ENCODE results near the gene PLEKHG5.
"Not testable (repeated sequence)": the region's sequence is repeated elsewhere in the genome, so short reads cannot be mapped to it uniquely, and the experiment has no call there.

PLEKHG5 gene

DNA sequence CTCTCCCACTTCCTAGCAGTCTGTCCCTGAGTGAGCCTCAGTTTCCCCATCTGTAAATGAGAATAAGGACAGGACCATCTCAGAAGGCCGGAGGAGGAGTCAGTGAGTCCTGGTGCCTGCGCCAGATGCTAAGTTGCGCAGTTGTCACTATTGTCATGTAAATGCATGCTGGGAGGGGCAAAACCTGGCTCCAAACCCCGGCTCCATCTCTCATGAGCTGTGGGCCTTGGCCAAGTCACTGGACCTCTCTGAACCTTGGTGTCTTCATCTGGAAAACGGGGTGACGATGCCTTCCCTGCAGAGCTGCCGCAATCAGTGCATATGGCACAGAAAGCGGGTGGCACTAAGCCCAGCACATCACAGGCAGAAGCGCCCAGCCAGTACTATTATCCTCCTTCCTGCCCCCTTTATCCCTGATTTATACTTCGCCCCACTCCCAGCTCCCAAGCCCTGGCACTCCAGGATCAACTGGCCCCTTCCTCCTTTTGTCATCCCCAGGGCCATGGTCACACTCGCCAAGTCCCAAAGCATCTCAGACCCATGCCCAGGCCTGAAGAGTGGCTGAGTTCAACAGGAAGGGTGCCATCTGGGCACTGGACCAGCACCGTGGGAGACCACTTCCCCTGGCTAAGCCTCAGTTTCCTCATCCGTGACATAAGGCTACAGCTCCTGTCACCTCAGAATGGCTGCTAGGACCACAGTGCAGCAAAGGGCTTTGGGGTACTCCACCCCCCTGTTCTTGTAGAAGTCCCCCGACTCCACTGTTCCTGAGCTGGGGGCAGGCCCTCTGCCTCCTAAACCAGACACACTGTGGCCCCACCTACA is 4.3 kb upstream of the PLEKHG5 start:
- no peak for DNase-seq

GRCh38 chr1:6495041-6495441 is 3.6 kb upstream of the PLEKHG5 start:
- DNase-seq = no peak

GRCh38 chr1:6494627-6495026 is 3.2 kb upstream of the PLEKHG5 start:
- DNase-seq = no peak

DNA sequence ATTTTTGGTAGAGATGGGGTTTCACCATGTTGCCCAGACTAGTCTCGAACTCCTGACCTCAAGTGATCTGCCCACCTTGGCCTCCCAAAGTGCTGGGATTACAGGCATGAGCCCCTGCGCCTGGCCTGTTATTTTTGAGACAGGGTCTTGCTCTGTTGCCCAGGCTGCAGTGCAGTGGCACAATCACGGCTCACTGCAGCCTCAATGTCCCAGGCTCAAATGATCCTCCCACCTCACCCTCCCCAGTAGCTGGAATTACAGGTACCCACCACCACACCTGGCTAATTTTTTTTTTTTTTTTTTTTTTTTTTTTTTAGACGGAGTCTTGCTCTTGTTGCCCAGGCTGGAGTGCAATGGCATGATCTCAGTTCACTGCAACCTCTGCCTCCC is 2.4 kb upstream of the PLEKHG5 start:
- not testable (repeated sequence) for DNase-seq

GRCh38 chr1:6491966-6492365 is 499 bp upstream of the PLEKHG5 start:
- DNase-seq = no peak

- DNase-seq = peak in 1 of 2 experiments; percentile 30
Measured at GRCh38 chr1:6491081-6491449, 402 bp downstream of the PLEKHG5 start.

- peak; percentile 71 to 81 for DNase-seq
Measured at GRCh38 chr1:6490181-6491080, 1.0 kb downstream of the PLEKHG5 start.

- DNase-seq = peak; percentile 85 to 89
Measured at GRCh38 chr1:6489799-6490180, 1.7 kb downstream of the PLEKHG5 start.

- DNase-seq = no peak
Measured at GRCh38 chr1:6489383-6489765, 2.1 kb downstream of the PLEKHG5 start.

- DNase-seq = no peak
Measured at GRCh38 chr1:6488602-6489382, 2.7 kb downstream of the PLEKHG5 start.

GRCh38 chr1:6487804-6488484 is 3.5 kb downstream of the PLEKHG5 start:
- no peak for DNase-seq

- peak; percentile 92 to 94 for DNase-seq
Measured at GRCh38 chr1:6486433-6487011, 4.9 kb downstream of the PLEKHG5 start.

GRCh38 chr1:6485168-6486101 is 6.0 kb downstream of the PLEKHG5 start:
- no peak for DNase-seq

DNA sequence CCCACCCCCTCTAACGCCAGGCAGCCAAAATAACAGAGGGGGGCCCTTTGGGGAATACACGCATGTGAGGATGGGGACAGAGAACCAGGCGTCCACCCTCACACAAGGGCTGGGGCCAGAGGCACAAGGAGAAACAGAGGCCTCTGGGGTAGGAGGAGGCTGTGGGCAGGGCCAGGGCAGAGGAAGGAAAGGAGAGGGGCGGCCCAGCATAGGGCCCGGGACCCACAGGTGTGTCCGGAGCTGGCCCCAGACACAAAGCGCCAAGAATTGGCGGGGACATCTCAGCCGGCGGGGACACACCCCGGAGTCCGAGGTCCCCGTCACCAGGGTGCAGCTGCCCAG is 6.7 kb downstream of the PLEKHG5 start:
- DNase-seq = no peak

GRCh38 chr1:6483761-6484117 is 7.7 kb downstream of the PLEKHG5 start:
- DNase-seq = no peak

- DNase-seq = no peak
Measured at GRCh38 chr1:6483017-6483760, 8.3 kb downstream of the PLEKHG5 start.

DNA sequence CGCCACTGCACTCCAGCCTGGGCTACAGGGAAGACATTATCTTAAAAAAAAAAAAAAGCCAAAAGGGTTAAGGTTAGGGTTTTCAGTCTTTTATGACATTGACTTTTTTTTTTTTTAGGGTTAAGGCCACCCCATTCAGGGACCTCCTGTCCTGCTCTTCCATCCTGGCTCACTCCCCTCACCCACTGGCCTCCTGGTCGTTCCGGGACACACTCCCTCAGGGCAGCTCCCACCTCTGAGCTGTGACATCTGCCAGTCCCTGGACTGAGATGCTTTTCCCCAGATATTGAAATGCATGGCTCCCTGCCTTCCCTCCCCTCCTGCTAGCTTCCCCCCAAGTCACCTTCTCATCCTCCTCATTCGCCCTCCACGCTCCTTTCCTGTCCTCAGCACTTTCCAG is 9.6 kb downstream of the PLEKHG5 start:
- DNase-seq = no peak

GRCh38 chr1:6477039-6477820 is 14.2 kb downstream of the PLEKHG5 start:
- no peak for DNase-seq

GRCh38 chr1:6476483-6476882 is 15.0 kb downstream of the PLEKHG5 start:
- DNase-seq = no peak

All from activated T-cell treated with anti-CD3 and anti-CD28 coated beads, Interleukin-2, amount 50 U/mL, for 48 hours (primary cell).